ENCODE measurements around the gene SOX18. TPM values are rescaled to one million over a fixed set of nuclear protein-coding genes. Genes with fewer than 3 reads are reported as not detected.

Gene SOX18
- total RNA-seq, 1 experiment from 2014 or later: 0.16 TPM

GRCh38 chr20:64068386-64069208 is 19.2 kb upstream of the SOX18 start:
- Mint-ChIP-seq H3K4me1 (ENCODE audit: insufficient read depth, unreplicated experiment) (peaks cover 34% of the 10 kb centered on the region), H3K27me3 (ENCODE audit: insufficient read depth, unreplicated experiment) (no peaks in the 10 kb centered on the region), H3K9me3 (ENCODE audit: unreplicated experiment) (no peaks in the 10 kb centered on the region), H3K27ac (ENCODE audit: low read depth, unreplicated experiment) (no peak overlapping the region), H3K4me3 (ENCODE audit: unreplicated experiment) (no peak overlapping the region), H3K36me3 (ENCODE audit: insufficient read depth, unreplicated experiment) (no peaks in the 10 kb centered on the region)
- no TSS peak for BruUV-seq (replicated peaks)
- CTCF ChIA-PET: interaction anchor here (0.6 to 5.2 kb wide), 9 partner anchors 11 to 600 kb away, joined by 3 to 37 read pairs (median 5); partner anchors contain the start of genes LKAAEAR1, OPRL1 and RGS19
- intact Hi-C loops (cut with micrococcal nuclease): no loop called here
- DNase-seq (ENCODE audit: unreplicated experiment): no peak
- POLR2A ChIA-PET: interaction anchor here (0.6 kb wide), 1 partner anchor 1699 kb away, joined by 4 read pairs; no protein-coding TSS in a partner anchor
- no peak for TF ChIP-seq CTCF (IDR thresholded peaks at IDR 0.05; ENCODE audit: unreplicated experiment)

DNA sequence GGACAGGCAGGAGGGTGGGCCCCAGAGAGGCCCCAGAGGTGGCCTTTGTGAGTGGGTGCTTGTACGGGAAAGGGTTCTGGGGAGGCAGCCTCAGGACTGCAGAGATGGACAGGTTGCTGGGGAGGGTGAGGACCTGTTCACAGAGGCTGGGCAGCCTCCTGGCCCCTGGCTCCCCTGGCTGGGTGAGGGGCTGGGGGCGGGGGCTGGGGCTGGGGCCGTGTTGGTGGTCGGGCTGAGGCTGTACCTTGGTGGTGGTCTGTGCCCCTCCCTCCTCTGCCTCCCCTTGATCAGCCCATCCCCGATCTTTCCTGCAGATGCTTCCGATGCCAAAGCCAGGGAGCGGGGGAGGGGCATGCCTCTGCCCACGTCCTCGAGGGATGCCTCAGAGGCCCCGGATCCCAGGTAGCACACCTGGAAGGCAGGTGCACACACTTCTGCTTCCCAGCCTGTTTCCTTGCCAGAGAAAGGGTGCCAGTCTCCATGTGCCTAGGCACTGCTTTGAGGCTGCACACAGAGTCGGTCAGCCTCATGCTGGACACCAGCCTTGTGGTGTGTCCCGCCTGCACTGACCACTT is 18.4 kb upstream of the SOX18 start:
- no TSS peak for BruUV-seq (replicated peaks)
- no peak overlapping the region for H3K27ac Mint-ChIP-seq (ENCODE audit: low read depth, unreplicated experiment)
- intact Hi-C loops (cut with micrococcal nuclease): no loop called here
- POLR2A ChIA-PET: no interaction called here
- no peaks in the 10 kb centered on the region for H3K9me3 Mint-ChIP-seq (ENCODE audit: unreplicated experiment)
- CTCF ChIA-PET: interaction anchor here (0.6 to 5.2 kb wide), 4 partner anchors 12 to 53 kb away, joined by 3 to 37 read pairs (median 15); partner anchors contain the start of genes LKAAEAR1, OPRL1 and RGS19
- DNase-seq (ENCODE audit: unreplicated experiment): no peak
- no peak overlapping the region for H3K4me3 Mint-ChIP-seq (ENCODE audit: unreplicated experiment)
- no peak for TF ChIP-seq CTCF (IDR thresholded peaks at IDR 0.05; ENCODE audit: unreplicated experiment)
- no peaks in the 10 kb centered on the region for H3K36me3 Mint-ChIP-seq (ENCODE audit: insufficient read depth, unreplicated experiment)
- no peaks in the 10 kb centered on the region for H3K27me3 Mint-ChIP-seq (ENCODE audit: insufficient read depth, unreplicated experiment)
- peaks cover 36% of the 10 kb centered on the region for H3K4me1 Mint-ChIP-seq (ENCODE audit: insufficient read depth, unreplicated experiment)

DNA sequence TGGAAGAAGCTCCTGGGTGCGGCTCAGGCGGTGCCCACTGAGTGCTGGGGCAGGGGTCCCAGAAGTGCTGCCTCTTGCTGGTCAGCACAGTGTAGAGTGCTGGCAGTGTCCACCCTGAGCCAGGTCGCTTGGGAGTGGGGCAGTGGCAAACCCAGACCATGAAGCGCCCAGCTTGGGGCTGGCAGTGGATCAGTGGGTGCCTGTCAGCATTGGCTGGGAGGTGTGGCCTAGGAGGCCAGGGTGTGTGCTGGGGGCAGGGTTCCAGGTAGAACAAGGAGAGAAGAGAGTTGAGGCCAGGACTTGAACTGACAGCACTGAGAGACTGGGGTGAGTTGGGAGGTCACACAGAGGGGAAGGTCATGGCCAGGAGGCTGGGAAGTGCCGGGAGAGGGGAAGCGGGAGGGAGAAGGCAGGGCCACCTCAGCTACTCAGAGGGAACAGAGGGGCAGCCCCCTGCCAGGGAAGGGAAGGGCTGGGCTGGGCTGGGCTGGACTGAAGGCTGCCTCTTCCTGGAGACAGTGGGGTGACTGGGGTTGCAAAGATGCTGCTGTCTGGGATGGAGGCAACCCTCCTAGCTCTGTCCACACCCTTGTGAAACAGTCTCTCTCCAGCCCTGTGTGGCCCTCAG is 17.7 kb upstream of the SOX18 start:
- no peak overlapping the region for H3K27ac Mint-ChIP-seq (ENCODE audit: low read depth, unreplicated experiment)
- peaks cover 36% of the 10 kb centered on the region for H3K4me1 Mint-ChIP-seq (ENCODE audit: insufficient read depth, unreplicated experiment)
- DNase-seq (ENCODE audit: unreplicated experiment): no peak
- no peak overlapping the region for H3K4me3 Mint-ChIP-seq (ENCODE audit: unreplicated experiment)
- BruUV-seq (replicated peaks): no TSS peak
- TF ChIP-seq CTCF (IDR thresholded peaks at IDR 0.05; ENCODE audit: unreplicated experiment): no peak
- H3K36me3 Mint-ChIP-seq (ENCODE audit: insufficient read depth, unreplicated experiment): no peaks in the 10 kb centered on the region
- ChIA-PET POLR2A (interaction anchor here (0.6 to 1.5 kb wide), 2 partner anchors 87 to 196 kb away, joined by 3 to 6 read pairs; partner anchors contain the start of gene PRPF6), CTCF (interaction anchor here (0.6 to 1.5 kb wide), 6 partner anchors 9 to 87 kb away, joined by 3 to 4 read pairs (median 3); partner anchors contain the start of gene LKAAEAR1)
- no peaks in the 10 kb centered on the region for H3K9me3 Mint-ChIP-seq (ENCODE audit: unreplicated experiment)
- intact Hi-C loops (cut with micrococcal nuclease): no loop called here
- H3K27me3 Mint-ChIP-seq (ENCODE audit: insufficient read depth, unreplicated experiment): no peaks in the 10 kb centered on the region

- peak overlapping the region; percentile 40 for H3K27ac Mint-ChIP-seq (ENCODE audit: low read depth, unreplicated experiment)
- no peaks in the 10 kb centered on the region for H3K27me3 Mint-ChIP-seq (ENCODE audit: insufficient read depth, unreplicated experiment)
- CTCF ChIA-PET: interaction anchor here (0.6 to 1.5 kb wide), 8 partner anchors 9 to 181 kb away, joined by 3 to 5 read pairs (median 3); partner anchors contain the start of gene LKAAEAR1
- BruUV-seq (replicated peaks): no TSS peak
- TF ChIP-seq CTCF (IDR thresholded peaks at IDR 0.05; ENCODE audit: unreplicated experiment): no peak
- DNase-seq (ENCODE audit: unreplicated experiment): peak; percentile 89
- peak overlapping the region; percentile 38 for H3K4me3 Mint-ChIP-seq (ENCODE audit: unreplicated experiment)
- peaks cover 36% of the 10 kb centered on the region for H3K4me1 Mint-ChIP-seq (ENCODE audit: insufficient read depth, unreplicated experiment)
- POLR2A ChIA-PET: interaction anchor here (0.6 to 2.0 kb wide), 5 partner anchors 8 to 106 kb away, joined by 3 to 8 read pairs (median 3); partner anchors contain the start of genes OPRL1, PRPF6 and RGS19
- H3K36me3 Mint-ChIP-seq (ENCODE audit: insufficient read depth, unreplicated experiment): no peaks in the 10 kb centered on the region
- H3K9me3 Mint-ChIP-seq (ENCODE audit: unreplicated experiment): no peaks in the 10 kb centered on the region
- intact Hi-C loops (cut with micrococcal nuclease): no loop called here
Observed at GRCh38 chr20:64065974-64066343, 16.5 kb upstream of the SOX18 start.

Measured in MCF 10A (cell line).